Measurements from ENCODE around the gene R3HDM2.
"Not testable (repeated sequence)": the region's sequence is repeated elsewhere in the genome, so short reads cannot be mapped to it uniquely, and the experiment has no call there.

The R3HDM2 gene

GRCh38 chr12:57380300-57380699, 50.5 kb downstream of the R3HDM2 start:
- WGBS, 2 experiments = 86 to 100% methylated on average over 1 of the region's 1 CpG
- no peak overlapping the region for H3K27ac ChIP-seq (ENCODE audit: insufficient read depth, low read depth, low read length, poor library complexity, severe bottlenecking)

GRCh38 chr12:57377103-57377840, 53.6 kb downstream of the R3HDM2 start:
- WGBS, 2 experiments = 89 to 90% methylated on average over 3 of the region's 3 CpGs
- H3K4me1 ChIP-seq (ENCODE audit: control insufficient read depth, insufficient read depth, low read length) = no peaks in the 10 kb centered on the region
- H3K27me3 ChIP-seq (ENCODE audit: control insufficient read depth, insufficient read depth, low read length, poor library complexity, severe bottlenecking) = no peaks in the 10 kb centered on the region
- no peaks in the 10 kb centered on the region for H3K36me3 ChIP-seq (ENCODE audit: control insufficient read depth, insufficient read depth, low read length)
- no peaks in the 10 kb centered on the region for H3K9me3 ChIP-seq (ENCODE audit: control insufficient read depth, low read length)
- no peak overlapping the region for H3K4me3 ChIP-seq (ENCODE audit: insufficient read depth, low read depth, low read length)
- H3K27ac ChIP-seq (ENCODE audit: insufficient read depth, low read depth, low read length, poor library complexity, severe bottlenecking) = no peak overlapping the region

More at GRCh38 chr12:57380300-57380699, 50.5 kb downstream of the R3HDM2 start:
- H3K36me3 ChIP-seq (ENCODE audit: control insufficient read depth, insufficient read depth, low read length) = no peaks in the 10 kb centered on the region
- no peaks in the 10 kb centered on the region for H3K9me3 ChIP-seq (ENCODE audit: control insufficient read depth, low read length)
- no peaks in the 10 kb centered on the region for H3K4me1 ChIP-seq (ENCODE audit: control insufficient read depth, insufficient read depth, low read length)
- H3K27me3 ChIP-seq (ENCODE audit: control insufficient read depth, insufficient read depth, low read length, poor library complexity, severe bottlenecking) = no peaks in the 10 kb centered on the region
- H3K4me3 ChIP-seq (ENCODE audit: insufficient read depth, low read depth, low read length) = no peak overlapping the region

DNA sequence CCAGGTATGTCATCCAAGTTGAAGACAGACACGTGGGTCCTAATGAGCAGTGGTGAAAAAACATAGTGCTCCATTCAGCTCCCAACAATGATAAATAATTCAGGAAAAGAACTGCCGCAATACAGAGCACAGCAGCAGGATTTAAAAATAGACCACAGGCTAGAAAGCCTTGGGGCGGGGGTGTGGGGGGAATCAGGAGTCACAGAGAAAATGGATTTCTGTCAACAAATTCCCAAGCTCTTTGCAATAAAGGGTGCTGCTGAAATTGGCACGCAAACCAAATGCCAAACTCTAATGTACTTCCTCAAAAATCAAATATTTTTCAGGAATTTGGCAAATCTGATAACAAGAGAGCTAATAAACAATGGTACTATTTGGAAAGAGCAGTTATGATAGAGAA, 58.6 kb downstream of the R3HDM2 start:
- Histone ChIP-seq H3K9me3 (ENCODE audit: control insufficient read depth, low read length) (no peaks in the 10 kb centered on the region), H3K4me1 (ENCODE audit: control insufficient read depth, insufficient read depth, low read length) (no peaks in the 10 kb centered on the region), H3K36me3 (ENCODE audit: control insufficient read depth, insufficient read depth, low read length) (no peaks in the 10 kb centered on the region), H3K27me3 (ENCODE audit: control insufficient read depth, insufficient read depth, low read length, poor library complexity, severe bottlenecking) (no peaks in the 10 kb centered on the region), H3K4me3 (ENCODE audit: insufficient read depth, low read depth, low read length) (no peak overlapping the region), H3K27ac (ENCODE audit: insufficient read depth, low read depth, low read length, poor library complexity, severe bottlenecking) (no peak overlapping the region)
- WGBS, 2 experiments = 88 to 96% methylated on average over 4 of the region's 4 CpGs

DNA sequence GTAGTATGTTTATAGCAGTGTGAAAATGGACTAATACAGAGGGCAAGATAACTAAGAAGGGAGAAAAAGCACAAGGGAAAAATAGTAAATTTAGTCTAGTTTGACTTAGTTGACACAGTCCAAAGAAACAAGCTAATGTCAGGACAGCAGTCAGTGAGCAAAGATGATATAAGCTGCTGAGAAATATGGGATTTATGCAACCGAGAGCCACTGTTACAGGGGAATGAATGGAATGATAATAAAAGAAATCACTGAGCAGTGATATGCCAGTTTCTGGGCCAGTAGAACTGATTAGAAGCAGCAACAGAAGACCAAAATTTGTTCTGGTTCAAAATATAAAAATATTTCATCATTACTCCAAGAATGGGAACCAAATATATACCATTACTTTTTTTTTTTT, 60.1 kb downstream of the R3HDM2 start:
- 95 to 96% methylated on average over 1 of the region's 1 CpG for WGBS, 2 experiments
- Histone ChIP-seq H3K4me3 (ENCODE audit: insufficient read depth, low read depth, low read length) (no peak overlapping the region), H3K27me3 (ENCODE audit: control insufficient read depth, insufficient read depth, low read length, poor library complexity, severe bottlenecking) (no peaks in the 10 kb centered on the region), H3K4me1 (ENCODE audit: control insufficient read depth, insufficient read depth, low read length) (no peaks in the 10 kb centered on the region), H3K27ac (ENCODE audit: insufficient read depth, low read depth, low read length, poor library complexity, severe bottlenecking) (no peak overlapping the region), H3K36me3 (ENCODE audit: control insufficient read depth, insufficient read depth, low read length) (no peaks in the 10 kb centered on the region), H3K9me3 (ENCODE audit: control insufficient read depth, low read length) (peaks cover 3% of the 10 kb centered on the region)

- Histone ChIP-seq H3K36me3 (ENCODE audit: control insufficient read depth, insufficient read depth, low read length) (no peaks in the 10 kb centered on the region), H3K4me1 (ENCODE audit: control insufficient read depth, insufficient read depth, low read length) (no peaks in the 10 kb centered on the region), H3K27me3 (ENCODE audit: control insufficient read depth, insufficient read depth, low read length, poor library complexity, severe bottlenecking) (no peaks in the 10 kb centered on the region), H3K4me3 (ENCODE audit: insufficient read depth, low read depth, low read length) (no peak overlapping the region), H3K27ac (ENCODE audit: insufficient read depth, low read depth, low read length, poor library complexity, severe bottlenecking) (no peak overlapping the region), H3K9me3 (ENCODE audit: control insufficient read depth, low read length) (peaks cover 3% of the 10 kb centered on the region)
- whole genome bisulfite sequencing, 2 experiments = 88 to 94% methylated on average over 11 of the region's 11 CpGs
These were observed 60.8 kb downstream of the R3HDM2 start for GRCh38 chr12:57370072-57370471.

GRCh38 chr12:57369202-57369601, 61.6 kb downstream of the R3HDM2 start:
- H3K27me3 ChIP-seq (ENCODE audit: control insufficient read depth, insufficient read depth, low read length, poor library complexity, severe bottlenecking) = no peaks in the 10 kb centered on the region
- WGBS, 2 experiments = 94 to 95% methylated on average over 3 of the region's 3 CpGs
- no peak overlapping the region for H3K4me3 ChIP-seq (ENCODE audit: insufficient read depth, low read depth, low read length)
- H3K27ac ChIP-seq (ENCODE audit: insufficient read depth, low read depth, low read length, poor library complexity, severe bottlenecking) = no peak overlapping the region
- H3K36me3 ChIP-seq (ENCODE audit: control insufficient read depth, insufficient read depth, low read length) = no peaks in the 10 kb centered on the region
- peaks cover 3% of the 10 kb centered on the region for H3K9me3 ChIP-seq (ENCODE audit: control insufficient read depth, low read length)
- H3K4me1 ChIP-seq (ENCODE audit: control insufficient read depth, insufficient read depth, low read length) = no peaks in the 10 kb centered on the region

GRCh38 chr12:57368349-57369095, 62.3 kb downstream of the R3HDM2 start:
- Histone ChIP-seq H3K27me3 (ENCODE audit: control insufficient read depth, insufficient read depth, low read length, poor library complexity, severe bottlenecking) (no peaks in the 10 kb centered on the region), H3K4me3 (ENCODE audit: insufficient read depth, low read depth, low read length) (no peak overlapping the region), H3K36me3 (ENCODE audit: control insufficient read depth, insufficient read depth, low read length) (no peaks in the 10 kb centered on the region), H3K9me3 (ENCODE audit: control insufficient read depth, low read length) (peaks cover 3% of the 10 kb centered on the region), H3K4me1 (ENCODE audit: control insufficient read depth, insufficient read depth, low read length) (no peaks in the 10 kb centered on the region), H3K27ac (ENCODE audit: insufficient read depth, low read depth, low read length, poor library complexity, severe bottlenecking) (no peak overlapping the region)
- 92 to 97% methylated on average over 7 of the region's 7 CpGs for WGBS, 2 experiments

- no peak overlapping the region for H3K4me3 ChIP-seq (ENCODE audit: insufficient read depth, low read depth, low read length)
- H3K27me3 ChIP-seq (ENCODE audit: control insufficient read depth, insufficient read depth, low read length, poor library complexity, severe bottlenecking) = no peaks in the 10 kb centered on the region
- peaks cover 3% of the 10 kb centered on the region for H3K9me3 ChIP-seq (ENCODE audit: control insufficient read depth, low read length)
- H3K27ac ChIP-seq (ENCODE audit: insufficient read depth, low read depth, low read length, poor library complexity, severe bottlenecking) = no peak overlapping the region
- H3K4me1 ChIP-seq (ENCODE audit: control insufficient read depth, insufficient read depth, low read length) = no peaks in the 10 kb centered on the region
- H3K36me3 ChIP-seq (ENCODE audit: control insufficient read depth, insufficient read depth, low read length) = no peaks in the 10 kb centered on the region
These were observed 63.7 kb downstream of the R3HDM2 start for GRCh38 chr12:57367121-57367520.

GRCh38 chr12:57366315-57366714, 64.5 kb downstream of the R3HDM2 start:
- H3K4me1 ChIP-seq (ENCODE audit: control insufficient read depth, insufficient read depth, low read length) = no peaks in the 10 kb centered on the region
- 92 to 99% methylated on average over 3 of the region's 3 CpGs for WGBS, 2 experiments
- no peak overlapping the region for H3K27ac ChIP-seq (ENCODE audit: insufficient read depth, low read depth, low read length, poor library complexity, severe bottlenecking)
- peaks cover 3% of the 10 kb centered on the region for H3K9me3 ChIP-seq (ENCODE audit: control insufficient read depth, low read length)
- H3K36me3 ChIP-seq (ENCODE audit: control insufficient read depth, insufficient read depth, low read length) = no peaks in the 10 kb centered on the region
- H3K27me3 ChIP-seq (ENCODE audit: control insufficient read depth, insufficient read depth, low read length, poor library complexity, severe bottlenecking) = no peaks in the 10 kb centered on the region
- no peak overlapping the region for H3K4me3 ChIP-seq (ENCODE audit: insufficient read depth, low read depth, low read length)

GRCh38 chr12:57364156-57364555, 66.7 kb downstream of the R3HDM2 start:
- WGBS, 2 experiments = 88 to 96% methylated on average over 5 of the region's 5 CpGs
- not testable (repeated sequence) for H3K4me3 ChIP-seq (ENCODE audit: insufficient read depth, low read depth, low read length); H3K27me3 ChIP-seq (ENCODE audit: control insufficient read depth, insufficient read depth, low read length, poor library complexity, severe bottlenecking); H3K27ac ChIP-seq (ENCODE audit: insufficient read depth, low read depth, low read length, poor library complexity, severe bottlenecking); H3K36me3 ChIP-seq (ENCODE audit: control insufficient read depth, insufficient read depth, low read length); H3K9me3 ChIP-seq (ENCODE audit: control insufficient read depth, low read length); H3K4me1 ChIP-seq (ENCODE audit: control insufficient read depth, insufficient read depth, low read length)
